22Rv1 (cell line): ENCODE results near the gene HES2.

ENCODE experiments used
- H3K27ac ChIP-seq: fragments of 450-650 bp; 2 replicates; pipeline ENCODE4 v1.5.1; 2017
- CTCF ChIP-seq: fragments of 450-650 bp; IDR thresholded peaks from 2 replicates; pipeline ENCODE4 v1.5.1; 2017; ENCODE audit warnings: mild to moderate bottlenecking
- ZFX ChIP-seq: fragments of 450-650 bp; IDR thresholded peaks from 2 replicates; pipeline ENCODE4 v1.6.1; 2017; ENCODE audit warnings: antibody characterized with exemption, borderline replicate concordance

The HES2 gene

GRCh38 chr1:6426277-6426971, 6.7 kb upstream of the HES2 start:
- no peak for TF ChIP-seq ZFX
- no peak for TF ChIP-seq CTCF

GRCh38 chr1:6425658-6426057, 5.9 kb upstream of the HES2 start:
- TF ChIP-seq ZFX, result no peak
- no peak for TF ChIP-seq CTCF
- no peak overlapping the region for H3K27ac ChIP-seq

More at GRCh38 chr1:6426277-6426971, 6.7 kb upstream of the HES2 start:
- H3K27ac ChIP-seq, result no peak overlapping the region

- no peak for TF ChIP-seq ZFX
- TF ChIP-seq CTCF, result no peak
- no peak within 1 kb of the TSS for H3K27ac ChIP-seq
Measured at GRCh38 chr1:6424619-6425593, 5.2 kb upstream of the HES2 start, which contains the start of gene ESPN. ESPN (plus strand) TSS chr1:6424776; CDS start chr1:6424956, 180 bp downstream.

- H3K27ac ChIP-seq, result no peak overlapping the region
- TF ChIP-seq ZFX (no peak), CTCF (no peak)
Measured at GRCh38 chr1:6424000-6424565, 4.4 kb upstream of the HES2 start.

GRCh38 chr1:6423321-6423999, 3.7 kb upstream of the HES2 start:
- no peak overlapping the region for H3K27ac ChIP-seq
- TF ChIP-seq ZFX (no peak), CTCF (peak; percentile 96)

GRCh38 chr1:6421266-6421665, 1.5 kb upstream of the HES2 start:
- H3K27ac ChIP-seq, result no peak overlapping the region
- no peak for TF ChIP-seq ZFX
- TF ChIP-seq CTCF, result no peak
